GM19193 (cell line): ENCODE results near the gene TPSAB1.
"Not testable (repeated sequence)": the region's sequence is repeated elsewhere in the genome, so short reads cannot be mapped to it uniquely, and the experiment has no call there.

Experiments
- POLR2A ChIP-seq: IDR thresholded peaks from 4 replicates; pipeline ENCODE4 v1.6.1; 2011; ENCODE audit not compliant: insufficient read depth, insufficient read length; ENCODE audit errors: extremely low read depth

TPSAB1 gene

DNA sequence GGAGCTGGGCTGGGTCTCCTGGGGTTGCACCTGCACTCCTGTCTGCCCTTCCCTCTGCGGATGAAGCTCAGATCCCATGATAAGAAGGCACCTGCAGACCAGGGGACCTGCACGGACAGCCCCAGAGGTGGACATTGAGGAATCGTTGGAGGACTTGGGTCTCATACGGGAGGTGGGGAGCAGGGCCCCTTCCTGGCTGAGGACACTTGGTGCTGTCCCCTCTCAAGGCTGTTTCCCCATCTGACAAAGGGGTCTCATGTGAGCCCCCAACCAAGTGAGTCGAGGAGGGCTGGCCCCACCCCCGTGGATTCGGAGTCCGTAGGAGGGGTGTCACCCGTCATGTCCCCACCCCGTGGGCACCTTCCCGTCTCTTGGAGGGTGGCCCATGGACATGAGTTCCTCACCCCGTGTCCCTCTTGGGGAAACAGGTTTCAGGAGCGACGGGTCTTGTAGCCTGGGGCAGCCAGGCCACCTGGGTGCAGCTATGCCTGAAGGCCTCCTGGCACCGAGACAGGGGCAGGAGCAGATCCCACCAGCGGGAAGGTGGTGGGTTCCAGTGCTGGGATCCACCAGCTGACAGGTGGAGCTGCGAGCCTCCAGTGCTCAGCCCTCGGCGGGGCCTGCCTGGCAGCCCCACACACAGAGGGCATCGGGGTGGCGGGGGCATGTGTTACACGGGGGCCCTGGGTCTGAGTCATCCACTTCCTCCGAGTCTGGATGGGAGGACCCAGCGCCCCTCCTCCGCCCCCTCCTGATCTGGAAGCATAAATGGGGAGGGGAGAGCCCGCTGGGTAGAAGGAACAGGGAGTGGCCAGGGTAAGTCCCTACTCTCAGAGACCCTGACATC is 15.0 kb downstream of the TPSAB1 start, which contains the start of gene TPSD1:
Gene TPSD1, plus strand, starts transcription at position 794 of the 847 bp plus-strand sequence. CDS start 212 bp downstream, outside the sequence.
- TF ChIP-seq POLR2A, result not testable (repeated sequence)

DNA sequence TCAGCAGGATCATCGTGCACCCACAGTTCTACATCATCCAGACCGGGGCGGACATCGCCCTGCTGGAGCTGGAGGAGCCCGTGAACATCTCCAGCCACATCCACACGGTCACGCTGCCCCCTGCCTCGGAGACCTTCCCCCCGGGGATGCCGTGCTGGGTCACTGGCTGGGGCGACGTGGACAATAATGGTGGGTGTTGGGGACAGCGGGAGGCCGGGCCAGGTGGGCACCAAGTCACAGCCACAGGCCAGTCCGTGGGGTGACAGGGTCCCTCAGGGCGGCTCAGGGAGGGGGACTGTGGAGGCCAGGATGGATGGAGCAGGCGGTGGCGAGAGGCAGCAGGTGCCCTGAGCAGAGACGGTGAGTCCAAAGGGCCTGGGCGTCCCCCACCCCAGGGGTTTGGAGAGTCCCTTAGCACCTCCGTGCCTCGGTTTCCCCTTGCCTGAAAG is 16.4 kb downstream of the TPSAB1 start:
- TF ChIP-seq POLR2A, result no peak

DNA sequence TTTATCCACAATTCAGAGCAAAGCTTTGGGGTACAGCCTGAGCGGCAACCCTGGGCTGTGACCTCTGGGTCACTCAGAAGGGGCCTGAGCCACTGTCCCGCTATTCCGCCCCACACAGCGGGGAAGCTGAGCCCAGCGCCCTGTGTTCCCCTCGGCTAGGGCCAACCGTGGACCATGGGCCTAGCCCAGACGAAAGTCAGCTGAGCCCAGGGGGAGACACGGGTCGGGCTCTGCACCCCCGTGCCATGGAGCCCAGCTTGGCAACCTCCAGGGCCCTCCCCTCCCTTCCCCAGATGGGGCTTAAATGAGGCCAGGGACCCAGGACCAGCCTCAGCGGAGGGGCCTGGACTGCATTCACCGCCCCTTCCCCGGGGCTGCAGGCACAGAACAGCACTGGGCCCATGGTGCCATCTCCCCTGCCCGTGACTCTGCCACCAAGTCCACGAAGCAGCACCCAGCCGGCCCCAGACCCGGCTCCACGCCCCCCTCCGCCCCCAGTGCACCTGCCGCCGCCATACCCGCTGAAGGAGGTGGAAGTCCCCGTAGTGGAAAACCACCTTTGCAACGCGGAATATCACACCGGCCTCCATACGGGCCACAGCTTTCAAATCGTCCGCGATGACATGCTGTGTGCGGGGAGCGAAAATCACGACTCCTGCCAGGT is 17.2 kb downstream of the TPSAB1 start:
- no peak for TF ChIP-seq POLR2A

- TF ChIP-seq POLR2A, result no peak
These were observed 17.7 kb downstream of the TPSAB1 start for GRCh38 chr16:1258225-1258600.

DNA sequence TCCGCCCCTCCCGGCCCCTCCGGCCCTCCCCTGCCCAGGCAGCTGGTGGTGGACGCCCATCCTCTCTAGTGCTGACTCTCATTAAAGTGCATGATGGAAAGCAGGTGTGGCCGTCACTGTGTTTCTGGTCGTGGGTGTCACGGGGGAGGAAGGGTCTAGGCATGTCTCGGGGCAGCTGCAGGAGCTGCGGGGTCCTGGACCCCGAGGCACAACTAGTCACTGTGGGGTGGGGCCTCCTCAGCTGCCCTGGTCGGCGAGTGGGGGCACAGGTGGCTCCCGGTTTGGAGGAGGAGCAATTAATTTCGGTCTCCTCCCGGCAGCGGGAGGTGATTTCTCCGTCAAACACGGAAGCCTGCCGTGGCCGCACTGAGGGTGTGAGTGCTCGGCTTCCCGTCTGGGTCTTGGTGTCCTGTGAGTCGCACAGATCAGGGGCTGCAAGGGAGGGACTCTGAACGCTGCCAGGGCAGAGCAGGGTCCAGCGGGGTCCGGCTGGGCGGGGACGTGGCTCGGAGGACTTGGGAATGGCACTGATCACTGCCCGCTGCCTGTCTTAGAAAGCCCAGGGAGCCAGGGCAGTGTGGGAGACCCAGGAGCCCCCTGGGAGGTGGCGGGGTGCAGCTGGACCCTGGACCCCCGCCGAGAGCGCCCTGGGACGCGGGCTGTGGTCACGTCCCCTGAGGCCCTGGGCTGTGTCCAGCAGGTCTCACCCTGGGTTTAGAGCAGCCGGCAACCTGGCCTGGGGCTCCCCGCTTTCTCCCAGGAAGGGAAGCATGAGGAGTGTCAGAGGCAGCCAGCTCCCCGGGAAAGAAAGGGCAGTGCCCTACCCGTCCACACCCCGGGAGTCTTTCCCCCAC is 18.6 kb downstream of the TPSAB1 start:
- no peak for TF ChIP-seq POLR2A

DNA sequence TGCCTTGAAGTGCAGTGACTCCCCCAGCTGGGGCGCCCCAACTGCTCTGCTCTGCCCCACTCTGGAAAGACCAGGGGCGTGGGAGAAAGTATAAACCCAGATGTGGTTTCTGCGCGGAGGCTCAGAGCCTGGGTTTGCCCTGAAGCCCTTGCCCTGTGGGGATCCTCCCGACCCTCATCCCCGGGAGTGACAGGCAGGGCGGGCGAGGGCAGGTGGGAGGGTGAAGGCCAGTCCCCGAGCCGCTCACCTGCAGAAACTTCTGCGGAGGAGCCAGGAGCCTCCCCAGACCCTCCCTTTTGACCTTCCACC is 19.2 kb downstream of the TPSAB1 start:
- TF ChIP-seq POLR2A, result no peak

DNA sequence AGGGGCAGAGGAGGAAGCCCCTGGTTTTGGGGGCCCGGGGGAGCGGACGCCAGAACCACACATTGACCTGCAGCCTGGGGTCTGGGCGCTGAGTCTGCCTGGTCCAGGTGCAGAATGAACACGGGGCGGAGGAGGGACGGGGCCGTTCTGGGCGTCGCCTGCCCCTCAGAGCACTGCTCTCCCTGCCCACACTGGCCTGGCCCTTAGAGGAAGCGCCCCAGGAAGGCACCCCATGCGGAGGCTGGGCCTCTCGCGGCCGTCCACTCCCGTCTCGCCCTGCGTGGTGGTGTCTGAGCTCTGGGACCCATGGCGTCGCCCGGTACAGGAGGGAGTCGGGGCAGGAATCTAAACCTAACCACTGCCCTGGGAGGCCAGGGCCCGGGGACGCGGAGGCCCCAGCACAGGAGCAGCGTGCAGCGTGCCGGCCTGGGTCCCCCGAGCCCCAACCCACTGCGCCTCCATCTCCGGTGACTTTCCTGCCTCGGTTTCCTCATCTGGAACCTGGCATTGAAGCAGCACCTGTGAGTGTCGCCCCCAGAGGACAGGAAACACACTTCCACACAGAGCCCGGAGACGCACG is 19.7 kb downstream of the TPSAB1 start:
- TF ChIP-seq POLR2A, result no peak

GRCh38 chr16:1261131-1261892 is 20.8 kb downstream of the TPSAB1 start:
- no peak for TF ChIP-seq POLR2A

GRCh38 chr16:1262210-1262845 is 21.8 kb downstream of the TPSAB1 start:
- TF ChIP-seq POLR2A, result no peak

DNA sequence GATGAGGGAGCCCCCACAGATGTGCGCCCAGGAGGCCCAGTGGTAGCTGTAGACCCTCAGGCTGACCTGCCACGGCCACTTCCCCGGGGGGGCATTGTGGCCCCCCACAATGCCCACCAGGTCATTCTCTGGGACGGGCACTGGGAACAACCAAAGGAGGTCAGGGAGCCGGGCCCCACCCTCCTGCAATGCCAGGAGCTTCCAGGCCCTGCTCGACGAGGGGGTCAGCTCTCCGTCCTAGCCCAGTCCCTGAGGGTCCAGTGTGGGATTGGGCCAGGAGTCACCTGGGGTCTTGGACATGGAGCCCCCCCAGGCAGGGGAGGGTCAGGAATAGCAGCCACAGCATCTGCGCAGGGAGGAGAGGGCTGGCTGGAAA is 22.3 kb downstream of the TPSAB1 start:
- no peak for TF ChIP-seq POLR2A

GRCh38 chr16:1263591-1264344 is 23.3 kb downstream of the TPSAB1 start:
- TF ChIP-seq POLR2A, result no peak

DNA sequence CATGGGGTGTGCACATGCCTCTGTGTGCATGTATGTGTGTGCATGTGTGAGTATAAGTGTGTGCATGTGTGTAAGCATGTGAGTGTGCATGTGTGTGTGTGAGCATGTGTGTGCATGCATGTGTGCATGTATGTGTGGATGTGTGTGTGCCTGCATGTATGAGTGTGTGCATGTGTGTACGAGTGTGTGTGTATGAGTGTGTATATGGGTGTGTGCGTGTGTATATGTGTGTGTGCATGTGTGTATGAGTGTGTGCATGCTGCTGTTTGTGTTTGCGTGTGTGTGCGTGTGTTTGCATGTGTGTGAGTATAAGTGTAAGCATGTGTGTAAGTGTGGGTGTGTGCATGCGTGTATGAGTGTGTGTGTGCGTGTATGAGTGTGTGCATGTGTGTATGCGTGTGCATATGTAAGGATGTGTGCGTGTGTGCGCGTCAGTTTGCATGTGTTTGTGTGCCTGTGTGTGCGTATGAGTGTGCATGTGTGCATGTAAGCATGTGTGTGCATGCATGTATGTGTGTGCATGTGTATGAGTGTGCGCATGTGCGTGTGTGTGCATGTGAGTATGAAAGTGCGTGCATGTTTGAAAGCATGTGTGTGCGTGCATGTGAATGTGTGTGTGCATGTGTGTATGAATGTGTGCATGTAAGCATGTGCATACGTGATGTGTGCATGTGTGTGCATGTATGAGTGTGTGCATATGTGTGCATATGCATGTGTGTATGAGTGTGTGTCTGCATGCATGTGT is 24.0 kb downstream of the TPSAB1 start:
- no peak for TF ChIP-seq POLR2A
